HG03558 (cell line): ENCODE measurements around the gene MGAT1.
"Not testable (repeated sequence)": the region's sequence is repeated elsewhere in the genome, so short reads cannot be mapped to it uniquely, and the experiment has no call there.

Source experiments
- ATAC-seq: cut with Tn5 transposase; IDR thresholded peaks from one replicate; pipeline ENCODE4 v1.9.1; 2021; ENCODE audit warnings: moderate number of reproducible peaks; ENCODE audit not compliant: unreplicated experiment; ENCODE audit errors: extremely low read depth

Gene MGAT1

DNA sequence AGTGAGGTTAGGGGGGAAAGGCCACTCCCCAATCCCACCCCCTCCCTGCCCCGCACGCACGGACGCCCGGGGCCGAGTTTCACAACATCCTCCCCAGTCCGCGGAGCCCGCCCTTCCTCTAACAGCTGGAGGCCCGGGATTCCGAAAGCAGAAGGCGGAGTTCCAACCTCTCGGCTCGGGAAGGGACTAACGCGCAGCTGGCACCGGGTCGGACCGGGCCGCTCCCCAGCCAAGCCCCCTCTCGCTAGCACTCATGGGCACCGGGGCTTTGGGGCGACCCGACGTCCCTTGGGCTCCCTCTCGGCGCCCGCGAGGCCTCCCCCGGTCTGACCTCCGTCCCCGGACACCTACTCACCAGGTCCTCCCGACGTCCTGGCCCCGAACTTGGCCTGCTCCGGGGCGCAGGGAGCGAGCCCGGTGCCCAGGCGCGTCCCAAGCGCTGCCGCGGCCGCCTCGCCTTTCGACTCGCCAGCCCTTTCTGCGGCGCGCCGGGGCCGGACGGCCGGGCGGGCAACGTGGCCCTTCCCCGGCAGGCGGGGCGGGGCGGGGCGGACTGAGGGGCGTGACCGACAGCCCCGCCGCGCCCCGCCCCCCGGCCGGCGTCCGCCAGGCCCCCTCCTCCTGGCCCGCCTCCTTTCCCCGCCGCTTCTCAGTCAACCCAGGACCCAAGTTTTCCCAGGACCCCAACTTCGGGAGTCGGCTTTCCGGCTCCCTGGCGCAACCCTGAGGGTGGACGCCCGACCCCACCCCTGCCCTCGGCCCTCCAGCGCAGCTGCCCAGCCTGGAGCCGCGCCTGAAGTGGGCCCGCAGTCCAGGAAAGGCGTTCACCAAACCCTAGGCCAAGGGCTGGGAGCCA, at the start of gene MGAT1:
TSS of gene MGAT1 (minus strand) at position 482 of the 856 bp plus-strand sequence. CDS start 9,835 bp downstream, outside the sequence.
- no peak for ATAC-seq

DNA sequence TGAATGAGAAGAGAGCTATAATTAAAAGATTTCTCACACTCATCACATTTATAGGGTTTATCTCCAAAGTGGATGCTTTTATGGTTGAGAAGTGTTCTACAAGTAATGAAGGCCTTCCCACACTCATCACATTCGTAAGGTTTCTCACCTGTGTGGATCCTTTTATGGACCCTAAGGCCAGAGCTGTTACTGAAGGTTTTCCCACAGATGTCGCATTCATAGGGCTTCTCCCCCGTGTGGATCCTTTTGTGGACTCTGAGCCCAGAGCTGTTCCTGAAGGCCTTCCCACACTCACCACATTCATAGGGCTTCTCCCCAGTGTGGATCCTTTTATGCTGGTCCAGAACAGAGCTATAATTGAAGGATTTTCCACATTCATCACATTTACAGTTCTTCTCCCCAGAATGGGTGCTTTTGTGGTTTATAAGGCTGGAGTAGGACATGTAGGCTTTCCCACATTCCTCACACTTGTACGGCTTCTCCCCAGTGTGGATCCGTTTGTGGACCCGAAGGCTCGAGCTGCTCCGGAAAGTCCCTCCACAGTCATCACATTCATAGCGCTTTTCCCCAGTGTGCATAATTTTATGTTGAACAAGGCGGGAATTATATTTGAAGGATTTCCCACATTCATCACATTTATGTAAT, 48.0 kb upstream of the MGAT1 start:
- no peak for ATAC-seq

DNA sequence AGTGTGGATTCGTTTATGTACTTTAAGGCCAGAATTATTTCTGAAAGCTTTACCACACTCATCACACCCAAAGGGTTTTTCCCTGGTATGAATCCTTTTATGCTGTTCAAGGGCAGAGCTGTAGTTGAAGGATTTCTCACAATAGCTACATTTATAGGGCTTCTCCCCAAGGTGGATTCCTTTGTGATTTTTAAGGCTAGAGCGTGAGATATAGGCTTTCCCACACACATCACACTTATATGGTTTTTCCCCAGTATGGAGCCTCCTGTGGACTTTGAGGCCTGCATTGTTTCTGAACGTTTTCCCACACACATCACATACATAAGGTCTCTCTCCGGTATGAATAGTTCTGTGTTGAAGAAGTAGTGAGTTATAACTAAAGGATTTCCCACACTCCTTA, 47.2 kb upstream of the MGAT1 start:
- ATAC-seq: no peak

DNA sequence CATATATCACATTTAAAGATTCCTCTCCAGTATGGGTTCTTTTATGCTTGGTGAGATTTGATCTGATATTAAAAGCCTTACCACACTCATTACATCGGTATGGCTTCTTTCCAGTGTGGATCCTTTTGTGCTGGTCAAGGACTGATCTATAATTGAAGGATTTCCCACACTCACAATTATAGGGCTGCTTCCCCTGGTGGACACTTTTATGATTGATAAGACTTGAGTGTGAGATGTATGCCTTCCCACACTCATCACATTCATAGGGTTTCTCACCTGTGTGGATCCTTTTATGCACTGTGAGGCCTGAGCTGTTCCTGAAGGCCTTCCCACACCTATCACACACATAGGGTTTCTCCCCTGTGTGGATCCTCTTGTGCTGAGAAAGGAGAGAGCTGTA, 46.3 kb upstream of the MGAT1 start:
- no peak for ATAC-seq

DNA sequence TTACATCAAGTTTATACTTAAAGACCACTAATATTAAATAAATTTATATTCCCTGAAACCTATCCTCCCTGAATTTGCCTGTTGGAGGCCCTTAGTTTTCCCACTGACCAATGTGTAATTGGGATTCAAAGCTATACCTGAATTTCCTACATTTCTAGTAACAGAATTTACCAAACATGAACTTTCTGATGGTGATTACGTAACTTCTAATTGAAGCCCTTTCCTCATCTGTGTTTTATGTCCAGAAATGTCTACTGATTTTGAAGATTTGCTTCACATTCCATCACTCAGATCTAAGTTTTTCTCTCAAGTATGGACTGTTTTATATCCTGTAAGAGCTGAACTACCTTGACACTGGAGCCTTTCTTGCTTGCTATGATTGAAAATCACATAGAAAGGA, 45.7 kb upstream of the MGAT1 start:
- ATAC-seq: no peak

DNA sequence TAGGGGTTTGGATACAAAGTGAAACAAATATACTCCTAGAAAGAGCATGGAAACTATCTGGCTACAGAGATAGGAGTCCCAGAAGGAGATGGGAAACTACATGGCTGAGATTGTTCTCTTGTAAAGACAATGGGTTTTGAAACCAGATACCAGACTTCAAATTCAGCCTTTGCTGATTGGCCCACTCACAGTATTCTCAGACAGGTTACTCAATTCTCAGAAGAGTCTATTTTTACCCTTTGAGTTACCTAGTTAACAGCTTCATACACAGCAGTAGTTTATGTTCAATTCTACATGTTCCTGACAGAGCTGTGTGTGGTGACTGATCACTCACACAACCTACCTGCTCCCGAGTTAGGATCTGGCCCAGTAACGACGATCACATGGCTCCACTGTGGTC, 44.4 kb upstream of the MGAT1 start:
- ATAC-seq: no peak

DNA sequence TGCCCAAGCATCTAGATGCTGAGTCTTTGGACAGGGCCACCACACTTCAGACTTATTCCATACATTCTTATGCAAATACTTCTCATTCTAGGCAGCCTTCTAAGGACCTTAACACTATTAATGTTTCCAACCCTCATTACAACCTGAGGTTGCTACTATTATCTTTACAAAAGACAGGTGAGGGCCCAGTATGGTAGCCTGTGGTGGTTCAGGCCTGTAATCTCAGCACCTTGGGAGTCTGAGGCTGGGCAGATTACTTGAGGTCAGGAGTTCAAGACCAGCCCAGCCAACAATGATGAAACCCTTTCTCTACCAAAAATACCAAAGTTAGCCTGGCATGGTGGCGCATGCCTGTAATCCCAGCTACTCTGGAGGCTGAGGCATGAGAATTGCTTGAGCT, 42.3 kb upstream of the MGAT1 start:
- ATAC-seq: no peak

DNA sequence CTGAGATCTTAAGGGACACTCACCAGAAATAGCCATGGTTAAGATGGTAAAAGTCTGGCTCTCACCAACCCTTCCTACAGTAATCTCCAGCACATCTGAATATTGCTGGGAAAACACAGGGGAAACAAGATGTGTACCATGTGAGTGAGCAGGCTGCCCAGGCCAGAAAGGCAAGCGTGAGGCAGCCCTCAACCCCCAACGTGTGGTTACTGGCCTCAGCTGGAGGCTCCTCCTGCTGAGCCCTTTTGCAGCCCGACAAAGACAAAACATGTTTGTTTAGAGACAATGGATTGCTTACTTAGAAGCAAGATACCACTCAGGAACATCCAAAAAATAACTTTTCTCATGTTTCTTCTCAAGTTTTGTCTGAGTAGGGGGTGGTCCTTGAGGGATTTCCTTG, 41.8 kb upstream of the MGAT1 start:
- no peak for ATAC-seq

DNA sequence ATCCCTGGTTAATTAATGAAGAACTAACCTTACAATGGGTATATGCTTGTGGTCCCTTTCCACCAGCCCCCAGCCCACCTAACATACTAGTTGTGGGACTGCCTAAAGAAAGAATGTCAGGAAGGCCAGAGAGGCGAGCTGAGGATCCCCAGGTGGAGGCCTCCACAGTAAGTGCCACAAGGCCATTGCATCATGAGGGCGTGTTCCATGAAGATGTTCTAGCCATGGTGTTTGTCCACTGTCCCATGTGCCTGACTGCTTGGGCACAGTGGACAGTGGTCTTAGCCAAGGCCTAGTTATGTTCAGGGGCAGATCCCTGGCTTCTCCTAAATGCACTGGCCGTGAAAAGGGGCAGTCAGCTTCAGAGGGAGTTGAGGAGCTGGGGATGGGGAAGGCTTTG, 37.3 kb upstream of the MGAT1 start:
- ATAC-seq: no peak

DNA sequence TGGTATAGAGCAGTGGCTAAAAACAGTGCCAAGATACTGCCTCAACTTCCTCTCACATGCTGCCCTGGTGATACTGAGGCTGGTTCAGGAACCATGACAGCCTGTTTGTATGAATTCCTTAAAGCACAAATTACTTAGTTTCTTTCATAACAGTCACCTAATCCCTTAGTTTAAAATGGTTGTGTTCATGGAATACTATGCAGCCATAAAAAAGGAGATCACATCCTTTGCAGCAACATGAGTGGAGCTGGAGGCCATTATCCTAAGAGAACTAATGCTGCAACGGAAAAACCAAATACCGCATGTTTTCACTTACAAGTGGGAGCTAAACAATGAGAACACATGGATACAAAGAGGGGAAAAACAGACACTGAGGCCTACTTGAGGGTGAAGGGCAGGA, 36.6 kb upstream of the MGAT1 start:
- ATAC-seq: no peak

DNA sequence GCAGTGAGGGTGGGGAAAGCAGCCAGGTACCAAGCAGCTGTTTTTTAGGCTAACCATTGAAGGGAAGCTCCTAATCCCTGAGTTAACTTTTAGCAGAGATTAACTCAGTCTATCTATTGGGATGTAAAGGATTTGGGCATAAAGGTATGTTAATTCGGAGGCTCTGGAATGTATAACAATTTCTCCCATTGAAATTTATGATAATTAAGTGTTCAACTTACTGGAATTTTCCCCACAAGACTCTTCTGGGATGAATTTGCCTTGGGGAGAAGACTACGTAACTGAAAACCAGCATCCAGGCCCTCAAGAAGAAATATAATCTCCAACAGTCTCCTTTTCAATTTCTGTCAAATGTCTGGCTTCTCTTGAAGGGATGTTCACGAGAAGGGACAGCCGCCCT, 34.9 kb upstream of the MGAT1 start:
- ATAC-seq: no peak

DNA sequence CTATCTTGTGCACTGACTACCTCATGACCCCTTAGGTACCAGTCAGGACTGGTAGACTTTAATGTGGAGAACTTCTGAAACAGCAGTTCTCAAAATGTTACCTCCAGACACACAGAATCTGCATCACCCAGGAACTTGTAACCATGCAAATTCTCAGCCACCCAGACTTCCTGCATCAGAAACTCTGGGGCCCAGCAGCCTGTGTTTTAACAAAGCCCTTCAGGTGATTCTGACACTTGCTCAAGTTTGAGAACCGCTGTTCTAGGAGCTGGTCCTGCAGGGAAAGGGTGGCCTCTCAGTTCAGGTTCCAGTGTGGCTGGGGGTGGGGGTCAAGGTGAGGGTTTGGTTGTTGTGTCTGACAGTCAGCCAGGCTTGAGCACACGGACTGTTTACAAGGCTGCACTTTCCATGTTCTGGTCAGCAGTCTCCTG, 30.0 kb upstream of the MGAT1 start:
- ATAC-seq: no peak

DNA sequence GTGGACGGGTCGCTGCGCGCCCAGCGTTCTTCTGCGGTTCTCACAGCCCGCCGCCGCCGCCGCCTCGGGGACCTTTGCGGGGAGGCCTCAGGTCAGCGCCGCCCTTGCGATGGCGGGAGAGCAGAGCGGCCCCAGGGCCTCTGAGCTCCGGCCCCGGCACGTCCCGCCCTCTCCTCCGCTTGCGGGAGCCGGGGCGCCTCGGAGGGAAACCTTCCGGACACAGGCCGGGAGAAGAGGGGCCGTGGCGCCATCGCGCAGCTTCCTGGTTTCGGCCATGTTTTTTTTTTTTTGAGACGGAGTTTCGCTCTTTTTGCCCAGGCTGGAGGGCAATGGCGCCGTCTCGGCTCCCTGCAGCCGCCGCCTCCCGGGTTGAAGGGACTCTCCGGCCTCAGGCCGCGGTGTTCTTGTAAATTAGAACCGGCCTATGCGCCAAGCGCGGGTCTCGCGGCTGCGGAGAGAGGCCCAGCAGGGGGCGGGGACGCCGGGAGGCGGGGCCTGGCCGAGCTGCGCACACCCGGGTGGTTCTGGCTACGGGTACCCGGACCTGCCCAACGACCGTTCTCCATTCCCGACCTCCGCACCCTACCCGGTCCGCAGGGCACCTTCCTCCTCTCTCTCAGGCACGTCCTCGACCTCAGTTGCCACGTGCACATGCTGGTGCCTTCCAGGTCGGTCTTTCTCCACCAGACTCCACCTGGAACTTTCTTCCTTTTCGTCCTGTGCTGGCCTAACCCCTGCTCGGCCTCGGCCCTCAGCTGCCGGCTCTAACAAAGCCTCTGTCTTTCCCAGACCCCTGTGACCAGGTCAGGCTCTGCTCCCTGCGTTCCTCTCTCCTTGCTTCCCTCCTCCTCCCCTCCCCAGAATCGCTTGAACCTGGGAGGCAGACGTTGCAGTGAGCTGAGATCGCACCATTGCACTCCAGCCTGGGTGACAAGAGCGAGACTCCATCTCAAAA, 28.8 kb upstream of the MGAT1 start:
- peak; percentile 52 for ATAC-seq

DNA sequence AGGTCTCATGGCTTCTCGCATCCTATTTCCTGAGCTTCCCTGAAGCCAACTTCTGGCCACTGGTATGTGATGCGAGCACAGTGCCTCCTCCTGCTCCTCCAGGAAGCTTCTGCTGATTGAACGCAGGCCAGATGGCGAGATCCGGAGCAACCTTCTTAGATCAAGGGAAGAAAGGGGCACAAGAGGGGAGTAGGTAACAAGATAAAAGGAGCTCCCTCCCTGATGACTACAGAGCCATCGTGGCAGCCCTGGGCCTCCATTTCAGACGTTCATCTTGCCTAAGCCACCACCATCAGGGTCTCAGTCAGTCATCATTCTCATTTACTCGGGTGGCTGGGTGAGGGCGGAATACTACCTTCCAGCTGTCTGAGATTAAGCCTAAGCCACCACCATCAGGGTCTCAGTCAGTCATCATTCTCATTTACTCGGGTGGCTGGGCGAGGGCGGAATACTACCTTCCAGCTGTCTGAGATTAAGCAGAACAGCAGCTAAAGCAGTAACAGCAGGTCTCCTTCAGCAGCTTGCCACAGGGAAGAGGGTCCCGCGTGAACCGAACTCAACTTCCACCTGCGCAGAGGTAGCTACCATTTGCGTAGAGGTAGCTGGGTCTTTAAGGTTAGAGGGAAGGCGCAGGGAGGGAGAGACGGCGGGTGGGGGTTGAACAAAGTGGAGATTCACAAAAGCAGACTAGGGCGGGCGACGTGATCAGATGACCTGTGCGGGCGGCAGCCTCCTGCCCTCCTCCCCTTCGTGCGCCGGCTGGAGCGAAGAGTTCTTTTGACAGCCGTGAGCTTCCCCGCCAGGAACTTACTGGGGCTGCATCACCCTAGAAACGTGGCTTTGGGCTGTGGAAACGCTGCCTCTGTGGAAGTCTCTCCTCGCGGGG, 27.9 kb upstream of the MGAT1 start:
- no peak for ATAC-seq

DNA sequence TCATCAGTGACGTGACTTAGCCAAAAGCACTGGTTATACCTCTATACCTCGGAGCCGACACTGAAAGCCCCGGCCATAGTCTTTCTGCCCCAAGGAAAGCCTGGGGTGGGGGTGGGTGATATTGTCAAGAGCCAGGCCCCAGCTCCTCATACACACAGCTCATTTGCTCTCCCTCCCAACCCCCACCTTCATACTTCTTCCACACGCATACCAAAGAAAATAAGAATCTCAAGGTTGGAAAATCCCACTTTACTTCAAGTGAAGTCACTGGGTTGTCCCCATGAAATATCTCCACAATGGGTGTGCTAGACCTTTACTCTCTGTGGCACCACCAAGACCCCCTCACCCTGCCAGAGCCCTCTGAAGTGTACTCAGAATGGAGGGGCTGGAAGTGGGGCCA, 27.1 kb upstream of the MGAT1 start:
- no peak for ATAC-seq

DNA sequence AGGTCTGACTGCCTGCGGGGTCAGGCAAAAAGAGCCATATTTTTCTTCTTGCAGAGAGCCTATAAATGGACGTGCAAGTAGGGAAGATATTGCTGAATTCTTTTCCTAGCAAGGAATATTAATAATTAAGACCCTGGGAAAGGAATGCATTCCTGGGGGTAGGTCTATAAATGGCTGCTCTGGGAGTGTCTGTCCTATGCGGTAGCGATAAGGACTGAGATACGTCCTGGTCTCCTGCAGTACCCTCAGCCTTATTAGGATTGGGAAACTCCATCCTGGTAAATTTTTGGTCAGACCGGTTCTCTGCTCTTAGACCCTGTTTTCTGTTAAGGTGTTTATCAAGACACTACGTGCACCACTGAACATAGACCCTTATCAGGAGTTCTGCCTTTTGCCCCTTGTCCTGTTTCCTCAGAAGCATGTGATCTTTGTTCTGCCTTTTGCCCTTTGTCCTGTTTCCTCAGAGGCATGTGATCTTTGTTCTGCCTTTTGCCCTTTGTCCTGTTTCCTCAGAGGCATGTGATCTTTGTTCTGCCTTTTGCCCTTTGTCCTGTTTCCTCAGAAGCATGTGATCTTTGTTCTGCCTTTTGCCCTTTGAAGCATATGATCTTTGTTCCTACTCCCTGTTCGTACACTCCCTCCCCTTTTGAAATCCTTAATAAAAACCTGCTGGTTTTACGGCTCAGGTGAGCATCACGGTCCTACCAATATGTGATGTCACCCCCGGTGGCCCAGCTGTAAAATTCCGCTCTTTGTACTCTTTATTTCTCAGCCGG, 26.3 kb upstream of the MGAT1 start:
- not testable (repeated sequence) for ATAC-seq

DNA sequence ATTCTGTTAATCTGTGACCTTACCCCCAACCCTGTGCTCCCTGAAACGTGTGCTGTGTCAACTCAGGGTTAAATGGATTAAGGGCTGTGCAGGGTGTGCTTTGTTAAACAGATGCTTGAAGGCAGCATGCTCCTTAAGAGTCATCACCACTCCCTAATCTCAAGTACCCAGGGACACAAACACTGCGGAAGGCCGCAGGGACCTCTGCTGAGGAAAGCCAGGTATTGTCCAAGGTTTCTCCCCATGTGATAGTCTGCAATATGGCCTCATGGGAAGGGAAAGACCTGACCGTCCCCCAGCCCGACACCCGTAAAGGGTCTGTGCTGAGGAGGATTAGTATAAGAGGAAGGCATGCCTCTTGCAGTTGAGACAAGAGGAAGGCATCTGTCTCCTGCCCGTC, 24.8 kb upstream of the MGAT1 start:
- not testable (repeated sequence) for ATAC-seq

DNA sequence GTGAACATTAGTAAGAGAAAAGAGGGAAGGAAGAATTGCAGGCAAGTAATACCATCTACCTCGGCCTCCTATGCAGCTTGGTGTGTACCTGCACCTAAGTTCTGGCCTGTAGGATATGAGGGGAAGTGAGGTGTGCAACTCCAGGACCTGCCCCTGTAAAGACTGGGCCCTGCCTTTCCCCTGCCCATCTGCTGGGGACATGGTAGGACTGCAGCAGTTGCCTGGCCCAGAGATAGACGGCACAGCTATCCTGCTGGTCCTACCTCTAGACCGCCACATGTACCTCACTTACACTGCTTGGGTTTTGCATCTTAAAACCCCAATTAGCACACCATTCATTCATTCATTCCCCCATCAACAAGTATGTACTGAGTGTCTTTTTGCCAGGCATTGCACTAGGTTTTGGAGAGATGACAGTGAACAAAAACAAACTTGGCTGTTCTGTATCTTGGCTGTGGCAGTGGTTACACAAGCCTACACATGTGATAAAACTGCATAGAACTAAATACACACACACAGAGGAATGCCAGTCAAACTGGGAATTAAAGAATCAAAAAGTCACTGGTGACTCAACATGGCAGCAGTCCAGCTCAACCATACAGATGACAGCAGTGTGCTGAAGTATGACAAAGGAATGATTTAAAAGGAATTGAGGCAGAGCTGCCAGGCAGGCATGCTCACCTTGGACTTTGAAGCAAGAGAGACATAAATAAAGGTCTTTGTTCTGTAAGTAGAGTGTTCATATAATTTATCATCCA, 23.3 kb upstream of the MGAT1 start:
- ATAC-seq: no peak
